HepG2 (cell line): ENCODE measurements around the gene SLC27A2. TPM values are rescaled to one million over a fixed set of nuclear protein-coding genes. Genes with fewer than 3 reads are reported as not detected.

Experiments used
- ATAC-seq: fragments of 200-7000 bp; cut with Tn5 transposase; 3 replicates; pipeline ENCODE4 v1.9.1; 2020; ENCODE audit warnings: mild to moderate bottlenecking, moderate library complexity
- BruUV-seq: library from RNA; stranded (reverse); fragments of 400-500 nt; replicated peaks from 2 replicates; lab custom pipeline; 2021; lab: Mats Ljungman, UMichigan
- CTCF ChIA-PET: fragments of 300-600 bp; formaldehyde crosslinking; extraction: SDS; loops from one replicate; lab custom pipeline; 2021; ENCODE audit warnings: low total read pairs, inconsistent platforms, low intra/inter-chr PET ratio; lab: Yijun Ruan, JAX
- POLR2A ChIA-PET: fragments of 350-600 bp; sonication (Branson Sonifier 250); formaldehyde crosslinking; loops from one replicate; lab custom pipeline; 2020; ENCODE audit warnings: antibody characterized with exemption, inconsistent platforms; lab: Yijun Ruan, JAX
- DNase-seq: peaks from one replicate; pipeline ENCODE4 v3.0.0-alpha.2; 2015; ENCODE audit warnings: low spot score
- FAIRE-seq: peaks from 3 replicates; lab custom pipeline; 2011; peaks lifted over from hg19 to GRCh38; lab: Jason Lieb, UNC
- H2AFZ ChIP-seq: one replicate; pipeline ENCODE4 v1.6.1; 2011; ENCODE audit warnings: low read length, inconsistent platforms
- H3K27ac ChIP-seq: fragments of 300-600 bp; 3 replicates; pipeline ENCODE4 v1.8.0; 2011; ENCODE audit warnings: mixed run types, mild to moderate bottlenecking, mixed read lengths, low read length, inconsistent platforms; ENCODE audit not compliant: insufficient read depth; ENCODE audit errors: extremely low read length
- H3K27me3 ChIP-seq, 2 experiments: fragments of 200-600 bp in 1 of 2; 2 replicates in 1 of 2; 3 replicates in 1 of 2; pipeline versions ENCODE4 v1.6.0 to v1.8.0; 2011; ENCODE audit warnings: low read length in 2 of 2, mild to moderate bottlenecking in 2 of 2, moderate library complexity in 2 of 2, inconsistent platforms in 1 of 2; ENCODE audit not compliant: insufficient read depth in 2 of 2, control insufficient read depth in 1 of 2
- H3K36me3 ChIP-seq, 2 experiments: fragments of 200-600 bp in 1 of 2; replicated peaks in 1 of 2; 2 replicates in 1 of 2; 3 replicates in 1 of 2; pipeline versions ENCODE4 v1.5.1 to v1.8.0; 2011; ENCODE audit warnings: low read length in 2 of 2, inconsistent platforms in 1 of 2; ENCODE audit not compliant: insufficient read depth in 2 of 2, control insufficient read depth in 1 of 2
- H3K4me1 ChIP-seq: 2 replicates; pipeline ENCODE4 v1.5.1; 2012; ENCODE audit warnings: low read length, inconsistent platforms; ENCODE audit not compliant: insufficient read depth
- H3K4me2 ChIP-seq: 2 replicates; pipeline ENCODE4 v1.6.0; 2011; ENCODE audit warnings: low read depth, low read length, inconsistent platforms
- H3K4me3 ChIP-seq, 3 experiments: fragments of 200-600 bp in 1 of 3; sonication (generic), shearing (Covaris generic) in 1 of 3; replicated peaks in 1 of 3; 2 replicates each; pipeline ENCODE4 v1.5.1; 2011 to 2016; ENCODE audit warnings: low read length in 3 of 3, inconsistent platforms in 2 of 3, low read depth in 2 of 3, mild to moderate bottlenecking in 2 of 3, control low read depth in 1 of 3, mixed read lengths in 1 of 3; ENCODE audit not compliant: insufficient read depth in 1 of 3
- H3K79me2 ChIP-seq: one replicate; pipeline ENCODE4 v1.6.1; 2011; ENCODE audit warnings: low read length, inconsistent platforms; ENCODE audit not compliant: insufficient read depth
- H3K9ac ChIP-seq: 2 replicates; pipeline ENCODE4 v1.6.0; 2011; ENCODE audit warnings: mild to moderate bottlenecking, low read depth, low read length, inconsistent platforms; ENCODE audit not compliant: insufficient read depth
- H3K9me3 ChIP-seq: 2 replicates; pipeline ENCODE4 v1.5.1; 2012; ENCODE audit warnings: mild to moderate bottlenecking, low read length
- H4K20me1 ChIP-seq: 2 replicates; pipeline ENCODE4 v1.6.0; 2011; ENCODE audit warnings: inconsistent platforms, mild to moderate bottlenecking, low read length, moderate library complexity; ENCODE audit not compliant: insufficient read depth
- ARID5B ChIP-seq: IDR thresholded peaks from 2 replicates; pipeline ENCODE4 v1.4.0; 2020; ENCODE audit warnings: mild to moderate bottlenecking, missing genetic modification reagents
- CEBPB ChIP-seq: IDR thresholded peaks from 2 replicates; pipeline ENCODE4 v1.6.1; 2011; ENCODE audit warnings: low read depth, low read length, improper control_type of control experiment, borderline replicate concordance
- CEBPG ChIP-seq: IDR thresholded peaks from 2 replicates; pipeline ENCODE4 v1.6.1; 2016
- ELF1 ChIP-seq: sonication (generic); formaldehyde crosslinking; IDR thresholded peaks from 2 replicates; pipeline ENCODE4 v1.4.0; 2020; ENCODE audit warnings: missing genetic modification reagents
- GATAD2A ChIP-seq: IDR thresholded peaks from 2 replicates; pipeline ENCODE4 v1.6.1; 2016
- HNF4A ChIP-seq: sonication (generic); formaldehyde crosslinking; IDR thresholded peaks from 2 replicates; pipeline ENCODE4 v1.4.0; 2020; ENCODE audit warnings: missing genetic modification reagents
- HOMEZ ChIP-seq: IDR thresholded peaks from 2 replicates; pipeline ENCODE4 v1.6.1; 2016; ENCODE audit warnings: low read depth
- MAFF ChIP-seq: IDR thresholded peaks from 2 replicates; pipeline ENCODE4 v1.6.1; 2011; ENCODE audit warnings: low read depth, low read length, improper control_type of control experiment
- MAFK ChIP-seq, 2 experiments: IDR thresholded peaks in 1 of 2; conservative IDR thresholded peaks in 1 of 2; 2 replicates each; pipeline ENCODE4 v1.6.1; 2011; ENCODE audit warnings: improper control_type of control experiment in 2 of 2, low read length in 2 of 2
- NR2F6 ChIP-seq, 2 experiments: IDR thresholded peaks; 2 replicates each; pipeline ENCODE4 v1.6.1; 2016; ENCODE audit warnings: antibody characterized with exemption in 1 of 2, mild to moderate bottlenecking in 1 of 2
- ZBTB38 ChIP-seq: sonication (generic); formaldehyde crosslinking; IDR thresholded peaks from 2 replicates; pipeline ENCODE4 v1.5.1; 2020; ENCODE audit warnings: mild to moderate bottlenecking, missing genetic modification reagents
- ZFP62 ChIP-seq: sonication (generic); formaldehyde crosslinking; IDR thresholded peaks from 2 replicates; pipeline ENCODE4 v1.4.0; 2020; ENCODE audit warnings: missing genetic modification reagents
- ZNF260 ChIP-seq: sonication (generic); formaldehyde crosslinking; IDR thresholded peaks from 2 replicates; pipeline ENCODE4 v1.4.0; 2020; ENCODE audit warnings: missing genetic modification reagents, low read depth, mild to moderate bottlenecking, borderline replicate concordance
- ZNF616 ChIP-seq: sonication (generic); formaldehyde crosslinking; IDR thresholded peaks from 2 replicates; pipeline ENCODE4 v1.5.0; 2020; ENCODE audit warnings: low read depth, mild to moderate bottlenecking, missing genetic modification reagents
- ZNF713 ChIP-seq: sonication (generic); formaldehyde crosslinking; IDR thresholded peaks from 2 replicates; pipeline ENCODE4 v1.4.0; 2020; ENCODE audit warnings: mild to moderate bottlenecking, missing genetic modification reagents
- WGBS: methylation state at CpG from one replicate; pipeline ENCODE4 v1.1.6; 2017; ENCODE audit warnings: low lambda C conversion rate; 5-methylcytosine and 5-hydroxymethylcytosine counted together
- in situ Hi-C: cut with HindIII; loops from 2 replicates; pipeline ENCODE4 v1.10.0; 2017; ENCODE audit warnings: low pct_unique_long_range_greater_than_20kb; ENCODE audit not compliant: extremely low pct_ligation_motif_present
- intact Hi-C: fragments of 100-400 bp; cut with micrococcal nuclease; formaldehyde crosslinking; loops from one replicate; pipeline ENCODE4 v1.10.0; 2022; ENCODE audit not compliant: unreplicated experiment
- polyA plus RNA-seq, 8 experiments: library from polyadenylated mRNA; depleted of rRNA in 3 of 8; stranded (reverse) in 7 of 8; unstranded in 1 of 8; fragments of >200 nt; fragmentation: Illumina TruSeq in 4 of 8; extraction: Trizol in 4 of 8; gene quantifications; 2 replicates each; pipeline versions ENCODE4 v1.2.1 to v1.2.3, GENCODE V29; 2011 to 2016; ENCODE audit warnings: low read depth in 4 of 8, missing spikeins in 1 of 8, mixed read lengths in 1 of 8; ENCODE audit not compliant: insufficient read depth in 1 of 8
- total RNA-seq, 5 experiments: library from RNA; depleted of rRNA; stranded (reverse); fragments of >200 nt; fragmentation: Illumina TruSeq; extraction: Trizol; gene quantifications; 2 replicates each; pipeline ENCODE4 v1.2.3, GENCODE V29; 2016; ENCODE audit warnings: low read depth in 1 of 5

The SLC27A2 gene
- total and polyA plus RNA-seq, 2 of the 13 experiments (the other 11 are each of a cell fraction or from before 2014, with no cell fraction given): 14.6 to 23.4 TPM

- no peaks in the 10 kb centered on the region for H3K27me3 ChIP-seq
- BruUV-seq: no TSS peak
- peaks cover 3 to 33% of the 10 kb centered on the region in 2 experiments for H3K36me3 ChIP-seq
- H3K79me2 ChIP-seq: no peaks in the 10 kb centered on the region
- H4K20me1 ChIP-seq: no peaks in the 10 kb centered on the region
- H3K4me1 ChIP-seq: peaks cover 12% of the 10 kb centered on the region
- H3K4me3 ChIP-seq: no peak overlapping the region
- TF ChIP-seq MAFK (conservative IDR thresholded peaks at IDR 0.05 in 1 of 2, IDR thresholded peaks at IDR 0.05 in 1 of 2; ENCODE audit: low read length in 2 of 2): peak in 1 of 2 experiments; percentile 66; a peak in 3 of 4 replicates
- no peak for TF ChIP-seq ZFP62 (CRISPR knock-in tag)
- peak; percentile 44; the same call in 1 of the 2 replicates for TF ChIP-seq MAFF
- no peak for TF ChIP-seq ZBTB38
- TF ChIP-seq ZNF260: no peak
- TF ChIP-seq ZNF616 (CRISPR knock-in tag): no peak
- no peak for TF ChIP-seq HOMEZ (CRISPR knock-in tag)
- DNase-seq (no peak), ATAC-seq (no peak), FAIRE-seq (no peak)
- H3K27ac ChIP-seq: no peak overlapping the region
- no peak overlapping the region for H3K4me2 ChIP-seq
- ChIA-PET POLR2A (no interaction called here), CTCF (no interaction called here)
- no peak overlapping the region for H3K9ac ChIP-seq
- 98% methylated on average over 1 of the region's 1 CpG for whole genome bisulfite sequencing
- H3K9me3 ChIP-seq: no peaks in the 10 kb centered on the region
- H2AFZ ChIP-seq: no peak overlapping the region
- in situ Hi-C loops (no loop called here), intact Hi-C loops (no loop called here)
Measured at GRCh38 chr15:50225057-50225456, 43.1 kb downstream of the SLC27A2 start.

GRCh38 chr15:50225938-50226337 lies 43.9 kb downstream of the SLC27A2 start:
- Histone ChIP-seq H3K27me3 (no peaks in the 10 kb centered on the region), H4K20me1 (no peaks in the 10 kb centered on the region), H3K36me3 (peaks cover 3 to 33% of the 10 kb centered on the region in 2 experiments), H3K4me3 (no peak overlapping the region), H3K4me1 (peaks cover 12% of the 10 kb centered on the region), H3K27ac (no peak overlapping the region), H3K9me3 (no peaks in the 10 kb centered on the region), H3K9ac (no peak overlapping the region), H3K4me2 (no peak overlapping the region), H3K79me2 (no peaks in the 10 kb centered on the region), H2AFZ (no peak overlapping the region)
- BruUV-seq: no TSS peak
- no peak for FAIRE-seq
- in situ Hi-C loops (no loop called here), intact Hi-C loops (no loop called here)
- CTCF ChIA-PET: no interaction called here
- no peak for ATAC-seq
- no peak for DNase-seq
- POLR2A ChIA-PET: no interaction called here
- WGBS: 82% methylated on average over 3 of the region's 3 CpGs
- TF ChIP-seq CEBPG (CRISPR knock-in tag): peak; percentile 54; the same call in 1 of the 2 replicates
- TF ChIP-seq NR2F6 (IDR thresholded peaks at IDR 0.05): 0 out of 2 replicates have a peak, but pooled peaks have one; percentile 12
- TF ChIP-seq NR2F6 (CRISPR knock-in tag; IDR thresholded peaks at IDR 0.05): no peak
- TF ChIP-seq ARID5B (CRISPR knock-in tag): 0 out of 2 replicates have a peak, but pooled peaks have one; percentile 12
- no peak for TF ChIP-seq ELF1
- peak; percentile 48 for TF ChIP-seq HNF4A (CRISPR knock-in tag)
- TF ChIP-seq CEBPB: peak; percentile 89
- TF ChIP-seq ZNF713 (CRISPR knock-in tag): no peak
- TF ChIP-seq GATAD2A: 0 out of 2 replicates have a peak, but pooled peaks have one; percentile 29
